Frontal cortex (tissue), 4 donors: ENCODE results near the gene GFOD2. TPM values are rescaled to one million over a fixed set of nuclear protein-coding genes. Genes with fewer than 3 reads are reported as not detected.

ENCODE experiments used
- DNase-seq, 2 donors: peaks; one replicate each; pipeline ENCODE4 v3.0.0; 2012; ENCODE audit warnings: low spot score in 2 of 2
- FAIRE-seq: peaks from 2 replicates; lab custom pipeline; 2012; peaks lifted over from hg19 to GRCh38; lab: Jason Lieb, UNC
- total RNA-seq: library from RNA; depleted of rRNA; stranded (reverse); fragments of >200 nt; gene quantifications from one replicate; pipeline ENCODE4 v1.2.3, GENCODE V29; 2014
- donor health status: control.
- donor health status: control.
- donor health status: control.

Gene GFOD2
- total RNA-seq, 1 donor from 2014 or later: 57.9 TPM

DNA sequence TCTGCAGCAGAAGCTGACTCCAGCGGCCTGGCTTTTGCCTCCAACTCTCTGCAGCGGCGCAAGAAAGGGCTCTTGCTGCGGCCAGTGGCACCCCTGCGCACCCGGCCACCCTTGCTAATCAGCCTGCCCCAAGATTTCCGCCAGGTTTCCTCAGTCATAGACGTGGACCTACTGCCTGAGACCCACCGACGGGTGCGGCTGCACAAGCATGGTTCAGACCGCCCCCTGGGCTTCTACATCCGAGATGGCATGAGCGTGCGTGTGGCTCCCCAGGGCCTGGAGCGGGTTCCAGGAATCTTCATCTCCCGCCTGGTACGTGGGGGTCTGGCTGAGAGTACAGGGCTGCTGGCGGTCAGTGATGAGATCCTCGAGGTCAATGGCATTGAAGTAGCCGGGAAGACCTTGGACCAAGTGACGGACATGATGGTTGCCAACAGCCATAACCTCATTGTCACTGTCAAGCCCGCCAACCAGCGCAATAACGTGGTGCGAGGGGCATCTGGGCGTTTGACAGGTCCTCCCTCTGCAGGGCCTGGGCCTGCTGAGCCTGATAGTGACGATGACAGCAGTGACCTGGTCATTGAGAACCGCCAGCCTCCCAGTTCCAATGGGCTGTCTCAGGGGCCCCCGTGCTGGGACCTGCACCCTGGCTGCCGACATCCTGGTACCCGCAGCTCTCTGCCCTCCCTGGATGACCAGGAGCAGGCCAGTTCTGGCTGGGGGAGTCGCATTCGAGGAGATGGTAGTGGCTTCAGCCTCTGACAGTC is 57.0 kb downstream of the GFOD2 start:
- DNase-seq (peak in 1 of 2 donors; percentile 29), FAIRE-seq (no peak)

DNA sequence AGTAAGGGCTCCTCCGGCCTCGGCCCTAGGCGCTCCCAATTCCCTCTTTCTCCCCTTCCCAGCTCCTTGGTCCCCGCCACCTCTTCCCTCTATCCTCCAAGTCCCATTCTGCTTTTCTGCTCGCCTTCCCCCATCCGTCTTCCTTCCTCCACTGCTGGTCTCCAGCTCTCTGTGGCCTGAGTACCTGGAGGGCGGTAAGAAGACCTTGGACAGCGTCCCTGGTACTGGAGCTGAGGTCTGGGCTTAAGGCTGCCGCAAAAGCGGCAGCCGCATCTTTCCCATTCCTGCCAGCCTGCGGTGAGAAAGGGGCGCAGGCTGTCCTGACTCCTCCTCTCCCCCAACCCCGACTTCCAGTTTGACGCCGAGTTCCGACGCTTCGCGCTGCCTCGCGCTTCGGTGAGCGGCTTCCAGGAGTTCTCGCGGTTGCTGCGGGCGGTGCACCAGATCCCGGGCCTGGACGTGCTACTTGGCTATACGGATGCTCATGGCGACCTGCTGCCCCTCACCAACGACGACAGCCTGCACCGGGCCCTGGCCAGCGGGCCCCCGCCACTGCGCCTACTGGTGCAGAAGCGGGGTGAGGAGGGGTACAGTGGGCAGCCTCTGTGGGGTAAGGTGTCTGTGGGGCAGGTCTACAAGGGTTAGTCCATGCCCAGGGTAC is 57.9 kb downstream of the GFOD2 start:
- FAIRE-seq (no peak), DNase-seq (peak in 1 of 2 donors; percentile 56)

DNA sequence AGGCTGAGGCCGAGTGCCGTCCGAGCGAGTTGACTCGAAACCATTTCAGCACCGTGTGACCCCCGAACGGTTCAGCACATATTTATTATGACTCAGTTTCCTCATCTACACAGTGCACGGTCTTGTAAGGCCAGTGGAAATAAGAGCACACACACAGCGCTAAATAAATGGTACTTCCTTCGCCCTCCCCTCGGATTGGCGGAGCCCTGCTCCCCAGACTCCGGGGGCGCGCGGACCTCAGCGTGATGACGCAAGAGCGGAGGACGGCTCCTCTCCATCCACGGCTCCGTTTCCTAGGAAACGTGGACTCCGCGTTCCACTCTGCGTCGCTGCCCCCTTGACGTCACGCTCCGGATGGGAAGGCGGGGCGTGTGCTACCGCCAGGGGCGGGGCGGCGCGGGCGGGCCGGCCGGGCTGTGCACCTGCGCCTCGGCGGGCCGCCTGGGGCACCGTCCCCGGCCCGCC is 58.5 kb downstream of the GFOD2 start, which contains the start of gene PARD6A:
PARD6A (plus strand) TSS at position 397 of the 465 bp plus-strand sequence. CDS start 79 bp downstream, outside the sequence.
- FAIRE-seq (no peak), DNase-seq (peak; percentile 100)

DNA sequence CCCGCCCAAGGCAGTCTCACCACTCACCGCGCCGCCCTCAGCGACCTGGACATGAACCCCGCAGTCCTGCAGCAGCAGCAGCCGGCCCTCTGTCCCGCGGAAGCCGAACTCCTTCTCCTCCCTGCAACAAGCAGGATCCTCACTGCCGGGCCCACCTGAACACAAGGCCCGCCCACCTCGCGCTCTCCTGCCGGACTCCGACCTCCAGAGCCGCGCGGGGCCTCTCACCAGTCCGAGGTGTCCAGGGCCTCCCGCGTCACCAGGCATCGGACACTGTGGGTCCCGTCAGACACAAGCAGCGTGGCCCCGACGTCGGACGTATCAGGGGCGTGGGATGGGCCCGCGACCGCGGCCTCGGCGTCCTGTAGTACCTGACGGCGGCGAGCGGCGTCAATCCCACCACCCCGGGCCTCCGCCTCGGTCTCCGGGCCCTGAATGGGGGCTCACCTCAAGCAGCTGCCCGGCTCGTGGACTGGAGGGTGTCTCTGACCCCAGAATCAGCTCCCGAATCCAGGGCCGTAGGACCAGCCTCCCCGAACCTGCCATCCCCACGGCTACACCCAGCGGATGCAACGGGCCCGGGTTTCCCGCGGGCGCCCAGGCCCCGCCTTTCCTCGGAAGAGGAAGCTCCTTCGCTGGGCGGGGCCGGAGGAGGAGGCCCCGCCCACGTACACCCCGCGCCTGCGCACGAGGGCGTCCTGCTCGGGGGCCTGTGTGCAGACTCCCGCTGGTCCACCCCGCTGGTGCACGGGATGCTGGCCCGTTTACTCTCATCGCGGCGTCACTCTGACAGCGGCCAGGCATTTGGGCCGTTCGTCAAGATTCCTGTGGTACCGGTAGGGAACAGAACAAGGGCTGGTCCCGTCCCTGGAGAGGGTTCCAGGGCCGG is 59.2 kb downstream of the GFOD2 start, which contains the start of gene ACD:
ACD (minus strand) TSS at position 586 of the 889 bp plus-strand sequence; CDS start at position 546, 40 bp downstream.
- FAIRE-seq: no peak

DNA sequence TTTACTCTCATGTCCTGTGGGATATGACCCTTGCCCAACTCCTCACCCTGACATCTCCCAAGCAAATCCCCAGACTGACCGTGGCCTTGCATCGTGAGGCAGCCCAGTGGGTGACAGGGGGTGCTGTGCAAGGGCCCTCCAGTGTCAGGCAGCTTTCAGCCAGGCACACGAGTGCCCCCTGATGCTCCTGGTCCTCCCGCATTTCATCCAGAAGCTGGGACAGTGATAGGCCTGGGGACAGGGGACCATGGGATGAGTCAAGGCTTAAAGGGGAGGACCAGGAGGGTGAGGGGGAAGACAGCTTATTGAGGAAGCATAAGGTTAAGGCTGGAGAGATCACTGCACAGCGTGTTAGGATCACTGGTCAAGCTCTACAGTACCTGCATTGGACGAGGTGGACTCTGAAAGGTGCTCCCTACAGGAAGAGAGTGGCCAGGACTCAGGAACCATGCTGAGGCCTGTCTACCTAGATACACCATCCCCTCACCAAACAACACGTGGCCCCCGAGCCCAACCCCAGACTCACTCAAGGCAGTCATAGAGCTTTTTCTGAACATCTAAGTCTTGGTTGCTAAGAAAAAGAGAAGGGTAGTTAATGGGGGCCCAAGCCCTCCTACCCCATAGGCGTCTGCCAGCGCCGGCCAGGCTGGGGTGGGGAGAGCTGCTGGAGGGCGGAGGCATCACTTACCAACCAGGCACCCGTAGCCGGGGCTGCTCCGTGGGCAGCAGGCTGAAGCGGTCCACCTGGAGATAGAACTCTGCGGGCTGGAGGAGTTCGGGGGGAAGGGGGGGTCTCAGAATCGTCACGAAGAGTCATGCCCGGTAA is 60.1 kb downstream of the GFOD2 start:
- no peak for DNase-seq
- FAIRE-seq: no peak

More for the DNA sequence above, 59.2 kb downstream of the GFOD2 start, which contains the start of gene ACD:
- peak; percentile 100 for DNase-seq

DNA sequence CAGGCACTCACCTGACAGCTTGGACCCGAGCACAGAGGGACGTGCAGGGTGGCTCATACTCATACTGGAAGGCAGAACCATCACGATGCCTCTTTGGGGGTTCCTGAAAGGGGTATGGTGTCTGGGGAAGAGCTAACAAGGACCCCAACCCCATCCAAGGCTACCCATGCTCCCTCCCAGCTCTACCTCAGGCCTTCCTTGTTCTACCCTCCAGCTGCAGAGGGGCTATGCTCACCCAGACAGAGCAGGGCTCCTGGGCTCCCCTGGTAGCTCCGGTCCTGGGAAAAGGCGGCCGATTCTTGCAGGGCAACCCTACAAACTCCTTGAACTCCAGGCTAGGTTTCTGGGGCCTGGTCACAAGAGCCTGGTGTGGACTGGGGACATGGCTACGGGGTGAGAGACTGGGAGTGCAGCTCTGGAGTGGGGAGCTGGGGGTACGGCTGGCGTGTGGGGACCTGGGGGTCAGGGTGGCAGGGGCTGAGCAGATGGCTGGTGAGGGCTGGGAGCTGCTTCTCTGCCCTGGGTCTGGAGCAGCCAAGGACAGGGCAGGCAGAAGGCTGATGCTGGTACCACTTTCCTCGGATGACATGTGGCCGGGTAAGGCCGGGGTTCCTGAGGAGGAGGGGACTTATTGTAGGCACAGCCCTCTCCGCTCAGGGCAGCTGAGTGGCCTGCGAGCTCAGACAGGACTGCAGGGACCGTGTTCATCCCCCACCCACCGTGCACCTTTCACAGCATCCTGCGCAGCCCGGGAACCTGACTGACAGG is 61.2 kb downstream of the GFOD2 start:
- FAIRE-seq (no peak), DNase-seq (no peak)

DNA sequence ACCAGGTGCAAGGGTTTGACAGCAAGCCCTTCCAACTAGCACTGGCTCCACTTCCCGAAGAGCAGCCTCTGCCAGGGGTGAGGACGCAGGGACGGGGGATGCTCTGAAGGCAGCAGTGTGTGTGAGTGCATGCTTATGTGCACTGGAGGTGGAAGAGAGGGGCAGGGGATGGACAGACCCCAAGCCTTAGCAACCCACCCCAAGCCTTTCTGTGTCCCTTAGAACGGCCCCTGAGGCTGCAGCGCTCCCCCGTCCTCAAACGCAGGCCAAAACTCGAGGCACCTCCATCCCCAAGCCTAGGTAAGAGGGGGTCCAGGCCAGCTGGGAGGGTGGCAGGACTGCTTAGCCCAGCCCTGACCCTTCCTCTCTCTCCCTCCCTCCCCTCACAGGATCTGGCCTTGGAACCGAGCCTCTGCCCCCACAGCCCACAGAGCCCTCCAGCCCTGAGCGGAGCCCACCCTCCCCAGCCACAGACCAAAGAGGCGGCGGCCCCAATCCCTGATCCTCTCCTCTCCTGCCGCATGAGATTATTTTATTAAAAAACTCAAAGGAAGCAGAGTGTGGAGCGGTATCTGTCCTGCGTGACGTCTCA is 62.0 kb downstream of the GFOD2 start:
- FAIRE-seq: no peak
- no peak for DNase-seq

DNA sequence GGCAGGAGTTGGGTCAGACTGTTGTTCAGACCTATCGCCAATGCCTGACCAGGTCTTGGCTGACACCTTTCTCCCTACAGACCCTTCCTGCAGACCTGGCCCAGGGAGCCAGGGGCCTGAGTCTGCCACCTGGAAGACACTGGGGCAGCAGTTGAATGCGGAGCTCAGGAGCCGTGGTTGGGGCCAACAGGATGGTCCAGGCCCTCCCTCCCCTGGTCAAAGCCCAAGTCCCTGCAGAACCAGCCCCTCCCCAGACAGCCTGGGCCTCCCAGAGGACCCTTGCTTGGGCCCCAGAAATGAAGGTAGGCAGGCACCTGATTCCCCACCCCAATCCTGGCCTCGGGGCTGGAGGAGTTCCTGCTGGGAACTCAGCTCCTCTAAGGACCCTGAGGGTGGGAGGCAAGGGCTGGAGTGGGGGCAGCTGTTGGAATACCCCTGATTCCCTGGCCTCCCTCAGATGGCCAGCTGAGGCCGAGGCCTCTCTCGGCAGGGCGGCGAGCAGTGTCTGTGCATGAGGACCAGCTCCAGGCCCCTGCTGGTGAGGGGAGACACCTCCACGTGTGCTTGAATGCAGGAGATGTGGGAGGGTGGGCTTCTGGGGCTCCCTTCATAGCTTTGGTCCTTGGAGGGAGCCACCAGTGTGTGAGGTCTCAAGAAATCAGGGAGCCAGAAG is 62.6 kb downstream of the GFOD2 start:
- FAIRE-seq (no peak), DNase-seq (no peak)

DNA sequence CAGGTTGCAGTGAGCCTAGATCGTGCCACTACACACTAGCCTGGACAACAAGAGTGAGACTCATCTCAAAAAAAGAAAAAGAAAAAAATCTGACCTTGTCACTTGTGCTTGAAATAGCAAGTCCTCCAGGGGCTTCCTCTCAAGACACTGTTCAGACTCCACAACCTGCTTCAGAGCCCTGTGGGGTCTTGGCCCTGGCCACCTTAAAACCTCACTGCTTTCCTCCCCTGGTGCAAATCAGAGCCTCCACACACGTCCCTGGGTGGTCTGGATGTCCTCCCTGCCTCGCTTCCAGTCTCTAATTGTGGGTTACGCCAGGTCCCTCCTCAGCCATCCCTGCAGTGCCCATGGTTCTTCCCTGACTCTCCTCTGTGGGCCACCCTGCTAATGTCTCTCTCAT is 63.8 kb downstream of the GFOD2 start:
- no peak for FAIRE-seq
- no peak for DNase-seq

DNA sequence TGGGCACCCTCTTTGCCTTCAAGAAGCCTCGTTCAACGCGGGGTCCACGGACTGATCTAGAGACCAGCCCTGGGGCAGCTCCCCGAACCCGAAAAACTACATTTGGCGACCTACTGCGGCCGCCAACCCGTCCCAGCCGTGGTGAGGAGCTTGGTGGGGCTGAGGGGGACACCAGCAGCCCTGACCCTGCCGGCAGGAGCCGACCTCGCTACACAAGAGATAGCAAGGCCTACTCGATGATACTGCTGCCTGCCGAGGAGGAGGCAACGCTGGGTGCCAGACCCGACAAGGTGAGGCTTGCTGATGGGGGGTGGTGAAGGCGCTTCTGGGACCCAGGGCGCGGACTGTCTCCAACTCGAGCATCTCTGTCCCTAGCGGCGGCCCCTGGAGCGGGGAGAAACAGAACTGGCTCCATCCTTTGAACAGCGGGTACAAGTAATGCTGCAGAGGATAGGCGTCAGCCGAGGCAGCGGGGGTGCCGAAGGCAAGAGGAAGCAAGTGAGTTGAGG is 64.7 kb downstream of the GFOD2 start:
- no peak for DNase-seq
- no peak for FAIRE-seq

DNA sequence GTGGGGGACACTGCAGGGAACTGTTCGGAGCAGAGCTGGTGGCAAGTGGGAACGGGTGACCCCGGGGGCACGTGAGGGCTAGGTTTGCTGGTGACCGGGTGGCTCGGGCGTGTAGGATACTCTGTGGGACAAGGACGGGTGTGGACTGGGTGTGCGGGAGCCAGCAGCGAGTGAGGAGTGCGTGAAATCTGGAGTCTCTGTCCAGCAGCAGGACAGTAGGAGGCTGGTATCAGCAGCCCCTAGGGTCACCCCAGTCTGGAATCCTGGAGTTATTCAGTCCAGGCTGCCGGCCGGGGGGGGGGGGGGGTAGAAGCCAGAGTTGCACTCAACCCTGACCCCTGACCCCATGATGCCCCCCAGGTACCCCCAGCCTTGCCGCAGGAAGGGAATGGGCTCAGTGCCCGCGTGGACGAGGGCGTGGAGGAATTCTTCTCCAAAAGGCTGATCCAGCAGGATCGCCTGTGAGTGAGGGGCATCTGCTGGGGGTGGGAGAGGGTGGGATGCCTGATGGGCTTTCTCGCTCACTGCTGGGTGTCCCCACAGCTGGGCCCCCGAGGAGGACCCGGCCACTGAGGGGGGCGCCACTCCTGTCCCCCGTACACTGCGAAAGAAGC is 65.2 kb downstream of the GFOD2 start:
- no peak for FAIRE-seq
- no peak for DNase-seq

DNA sequence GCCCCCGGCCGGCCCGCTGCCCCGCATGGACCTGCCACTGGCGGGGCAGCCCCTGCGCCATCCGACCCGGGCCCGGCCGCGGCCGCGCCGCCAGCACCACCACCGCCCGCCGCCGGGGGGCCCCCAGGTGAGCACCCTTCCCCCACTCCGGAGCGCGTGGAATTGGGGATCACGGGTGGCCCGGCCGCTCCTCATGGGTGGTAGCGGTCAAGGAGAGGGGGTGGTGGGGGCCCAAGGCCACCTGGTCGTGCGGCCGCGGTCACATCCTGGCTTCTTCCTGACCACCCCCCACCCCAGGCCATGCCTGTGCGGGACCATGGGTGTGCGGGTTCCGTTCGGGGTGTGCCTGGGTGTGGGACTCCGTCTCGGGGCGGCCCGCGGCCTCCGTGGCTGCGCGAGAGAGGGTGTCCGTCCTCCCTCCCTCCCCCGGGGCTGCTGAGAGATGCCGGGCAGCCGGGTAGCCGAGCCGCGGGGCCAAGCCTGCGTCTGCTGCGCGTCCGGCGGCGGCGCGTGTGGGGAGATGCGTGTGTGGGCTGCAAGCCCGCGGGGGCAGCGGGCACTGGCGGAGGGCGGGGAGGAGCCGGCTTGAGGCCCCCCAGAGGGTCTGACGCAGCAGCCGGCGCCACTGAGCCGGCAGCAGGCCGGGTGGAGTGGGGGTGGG is 65.9 kb downstream of the GFOD2 start:
- peak in 1 of 2 donors; percentile 57 for DNase-seq
- FAIRE-seq: no peak

DNA sequence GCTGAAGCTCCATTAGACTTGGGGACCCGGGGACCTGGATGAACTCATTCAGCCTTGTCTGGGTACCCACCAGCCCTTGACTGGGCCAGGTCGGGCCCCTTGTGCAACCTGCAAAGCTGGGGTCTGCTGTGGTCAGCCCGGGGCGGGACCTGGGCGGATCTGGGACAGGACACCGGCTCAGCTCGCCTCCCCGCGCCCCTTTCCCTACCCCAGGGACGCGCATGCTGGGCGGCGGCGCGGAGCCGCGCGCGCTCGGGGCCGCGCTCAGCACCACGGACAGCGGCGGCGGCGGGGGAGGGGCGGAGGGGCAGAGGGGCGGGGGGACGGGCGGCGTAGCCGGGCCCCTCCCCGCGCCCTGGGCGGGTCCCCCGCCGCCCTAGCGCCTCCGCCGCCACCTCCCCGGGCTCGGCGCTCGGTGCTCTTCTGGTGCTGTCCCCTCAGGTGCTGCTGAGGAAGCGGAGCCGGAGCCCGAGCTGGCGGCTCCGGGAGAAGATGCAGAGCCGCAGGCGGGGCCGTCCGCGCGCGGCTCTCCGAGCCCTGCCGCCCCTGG is 66.5 kb downstream of the GFOD2 start:
- FAIRE-seq: no peak

DNA sequence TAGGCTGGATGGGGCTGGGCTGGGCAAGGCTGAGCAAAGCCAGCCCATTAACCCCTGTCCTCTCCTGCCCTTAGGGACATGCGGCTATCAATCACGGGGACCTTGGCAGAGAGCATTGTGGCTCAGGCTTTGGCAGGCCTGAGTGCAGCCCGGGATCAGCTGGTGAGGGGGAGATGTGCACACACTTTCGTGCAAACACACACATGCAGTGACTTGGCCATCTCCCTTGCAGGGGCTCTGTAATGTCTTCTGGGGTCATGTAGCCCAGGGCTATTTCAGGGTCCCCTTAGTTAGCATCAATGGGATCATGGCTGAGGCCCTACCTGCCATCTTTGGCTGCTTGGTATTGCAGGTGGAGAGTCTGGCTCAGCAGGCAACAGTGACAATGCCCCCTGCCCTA is 67.3 kb downstream of the GFOD2 start:
- no peak for FAIRE-seq
- no peak for DNase-seq

More for the DNA sequence above, 66.5 kb downstream of the GFOD2 start:
- peak; percentile 87 for DNase-seq

DNA sequence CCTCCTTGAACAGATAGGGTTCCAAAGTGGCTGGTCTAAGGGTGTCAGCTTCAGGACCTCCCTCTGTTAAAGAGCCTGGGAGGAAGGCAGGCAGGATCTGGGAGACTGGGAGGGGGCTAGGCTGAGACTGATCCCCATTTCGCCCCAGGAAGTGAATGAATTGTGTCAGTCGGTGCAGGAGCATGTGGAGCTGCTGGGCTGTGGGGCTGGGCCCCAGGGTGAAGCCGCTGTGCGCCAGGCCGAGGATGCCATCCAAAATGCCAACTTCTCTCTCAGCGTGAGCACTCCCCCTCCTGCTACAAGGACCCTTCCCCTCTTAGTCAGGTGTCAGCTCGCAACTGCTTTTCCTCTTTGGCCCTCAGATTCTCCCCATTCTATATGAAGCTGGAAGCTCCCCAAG is 68.1 kb downstream of the GFOD2 start:
- no peak for FAIRE-seq
- DNase-seq: no peak

DNA sequence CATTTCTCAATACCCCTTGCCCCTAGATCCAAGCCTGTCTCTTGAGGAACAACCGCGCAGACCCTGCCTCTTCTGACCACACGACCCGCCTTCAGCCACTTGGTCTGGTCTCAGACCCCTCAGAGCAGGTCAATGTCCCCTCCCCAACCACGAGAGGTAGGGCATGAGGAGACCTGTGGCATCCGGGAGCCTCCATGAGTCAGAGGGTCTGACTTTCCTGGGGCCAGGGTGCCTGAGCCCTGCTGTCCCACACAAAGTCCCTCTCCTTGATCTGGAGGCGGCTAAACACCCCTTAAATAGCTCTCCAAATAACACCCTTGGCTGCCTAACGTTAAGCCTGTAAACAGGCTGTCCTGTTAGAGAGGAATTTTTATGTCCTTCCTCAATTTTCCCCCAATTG is 69.1 kb downstream of the GFOD2 start:
- FAIRE-seq: no peak

More for the DNA sequence above, 69.1 kb downstream of the GFOD2 start:
- DNase-seq: no peak
